ENCODE data around the gene CYB5A.

DNA sequence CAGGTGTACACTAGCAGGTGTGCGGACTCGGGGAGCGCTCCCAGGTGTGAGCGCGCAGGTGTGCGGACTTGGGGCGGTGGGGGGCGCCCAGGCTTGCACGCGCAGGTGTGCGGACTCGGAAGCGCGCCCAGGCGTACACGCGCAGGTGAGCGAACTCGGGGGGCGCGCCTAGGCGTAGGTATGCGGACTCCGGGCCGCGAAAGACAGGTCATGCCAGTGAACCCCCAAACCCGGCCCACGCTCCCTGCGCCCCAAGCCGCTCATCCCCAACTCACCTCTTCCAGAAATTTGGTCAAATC, 342 bp downstream of the CYB5A start:
- TF ChIP-seq POLR2A (IDR thresholded peaks at IDR 0.05; ENCODE audit: low read length) (no peak), GATA1 (IDR thresholded peaks at IDR 0.05; ENCODE audit: low read depth, low read length) (no peak)

Data from erythroblast (primary cell).